ENCODE data around the gene SGCA. TPM values are rescaled to one million over a fixed set of nuclear protein-coding genes. Genes with fewer than 3 reads are reported as not detected.
A peak's percentile ranks its signal among the peaks of the same experiment; 100 is the strongest.

SGCA gene
- total and polyA plus RNA-seq, 3 donors from 2014 or later = 2.4 to 33.1 (median 7.6) TPM

GRCh38 chr17:50199211-50199802, 33.5 kb downstream of the SGCA start:
- H3K4me1 ChIP-seq = peaks cover 24% of the 10 kb centered on the region
- no peak for TF ChIP-seq POLR2A (IDR thresholded peaks at IDR 0.05)
- TF ChIP-seq, protein P1, sequence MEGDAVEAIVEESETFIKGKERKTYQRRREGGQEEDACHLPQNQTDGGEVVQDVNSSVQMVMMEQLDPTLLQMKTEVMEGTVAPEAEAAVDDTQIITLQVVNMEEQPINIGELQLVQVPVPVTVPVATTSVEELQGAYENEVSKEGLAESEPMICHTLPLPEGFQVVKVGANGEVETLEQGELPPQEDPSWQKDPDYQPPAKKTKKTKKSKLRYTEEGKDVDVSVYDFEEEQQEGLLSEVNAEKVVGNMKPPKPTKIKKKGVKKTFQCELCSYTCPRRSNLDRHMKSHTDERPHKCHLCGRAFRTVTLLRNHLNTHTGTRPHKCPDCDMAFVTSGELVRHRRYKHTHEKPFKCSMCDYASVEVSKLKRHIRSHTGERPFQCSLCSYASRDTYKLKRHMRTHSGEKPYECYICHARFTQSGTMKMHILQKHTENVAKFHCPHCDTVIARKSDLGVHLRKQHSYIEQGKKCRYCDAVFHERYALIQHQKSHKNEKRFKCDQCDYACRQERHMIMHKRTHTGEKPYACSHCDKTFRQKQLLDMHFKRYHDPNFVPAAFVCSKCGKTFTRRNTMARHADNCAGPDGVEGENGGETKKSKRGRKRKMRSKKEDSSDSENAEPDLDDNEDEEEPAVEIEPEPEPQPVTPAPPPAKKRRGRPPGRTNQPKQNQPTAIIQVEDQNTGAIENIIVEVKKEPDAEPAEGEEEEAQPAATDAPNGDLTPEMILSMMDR (IDR thresholded peaks at IDR 0.05) = no peak
- no peaks in the 10 kb centered on the region for H3K27me3 ChIP-seq
- H3K9me3 ChIP-seq = no peaks in the 10 kb centered on the region
- intact Hi-C loops (cut with DNase I; ENCODE audit: low total_unique reads) = no loop called here
- DNase-seq = no peak
- no peaks in the 10 kb centered on the region for H3K36me3 ChIP-seq (ENCODE audit: low read depth, missing control alignments)
- peak overlapping the region; percentile 41 to 92 for H3K27ac ChIP-seq
- peak overlapping the region; percentile 74 to 83 for H3K4me3 ChIP-seq
- WGBS, 2 donors = 24 to 28% methylated on average over 14 to 25 of the region's 41 CpGs

DNA sequence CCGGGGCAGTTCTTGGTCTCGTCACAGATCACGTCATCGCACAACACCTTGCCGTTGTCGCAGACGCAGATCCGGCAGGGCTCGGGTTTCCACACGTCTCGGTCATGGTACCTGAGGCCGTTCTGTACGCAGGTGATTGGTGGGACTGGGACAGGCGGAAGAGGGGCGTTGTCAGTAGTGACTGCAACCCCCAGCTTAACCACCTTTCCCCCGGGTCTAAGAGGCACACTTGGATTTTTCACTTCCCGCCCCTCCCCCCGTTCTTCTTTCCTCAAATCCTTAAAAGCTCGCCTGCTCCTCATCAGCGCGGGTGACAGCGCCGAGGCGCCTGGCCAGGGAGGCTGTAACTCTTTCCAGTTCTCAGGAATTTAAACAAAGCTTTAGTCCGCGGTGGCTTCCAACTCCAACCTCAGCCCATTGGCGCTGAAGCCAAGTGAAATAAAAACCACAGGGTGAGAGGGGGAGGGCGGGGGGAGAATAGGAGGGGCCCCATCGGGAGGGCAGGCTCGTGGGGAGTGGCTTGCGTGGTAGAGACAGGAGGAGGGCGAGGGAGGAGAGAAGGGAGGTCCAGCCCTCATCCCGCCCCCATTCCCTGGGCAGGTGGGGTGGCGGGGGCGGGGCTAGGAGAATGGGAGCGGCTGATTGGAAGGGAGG, 34.1 kb downstream of the SGCA start:
- intact Hi-C loops (cut with DNase I; ENCODE audit: low total_unique reads) = loop anchor here (5.0 kb wide), 1 partner anchor 72 kb away; the partner anchor contains the start of gene TMEM92
- Histone ChIP-seq H3K4me3 (peak overlapping the region; percentile 74 to 83), H3K27me3 (no peaks in the 10 kb centered on the region), H3K36me3 (ENCODE audit: low read depth, missing control alignments) (no peaks in the 10 kb centered on the region), H3K27ac (peak overlapping the region; percentile 86 to 92), H3K9me3 (no peaks in the 10 kb centered on the region), H3K4me1 (peaks cover 30% of the 10 kb centered on the region)
- TF ChIP-seq POLR2A (IDR thresholded peaks at IDR 0.05) = no peak
- TF ChIP-seq, protein P1 (IDR thresholded peaks at IDR 0.05) = no peak
- DNase-seq = peak; percentile 90
- 2 to 4% methylated on average over 22 to 34 of the region's 36 CpGs for WGBS, 2 donors

DNA sequence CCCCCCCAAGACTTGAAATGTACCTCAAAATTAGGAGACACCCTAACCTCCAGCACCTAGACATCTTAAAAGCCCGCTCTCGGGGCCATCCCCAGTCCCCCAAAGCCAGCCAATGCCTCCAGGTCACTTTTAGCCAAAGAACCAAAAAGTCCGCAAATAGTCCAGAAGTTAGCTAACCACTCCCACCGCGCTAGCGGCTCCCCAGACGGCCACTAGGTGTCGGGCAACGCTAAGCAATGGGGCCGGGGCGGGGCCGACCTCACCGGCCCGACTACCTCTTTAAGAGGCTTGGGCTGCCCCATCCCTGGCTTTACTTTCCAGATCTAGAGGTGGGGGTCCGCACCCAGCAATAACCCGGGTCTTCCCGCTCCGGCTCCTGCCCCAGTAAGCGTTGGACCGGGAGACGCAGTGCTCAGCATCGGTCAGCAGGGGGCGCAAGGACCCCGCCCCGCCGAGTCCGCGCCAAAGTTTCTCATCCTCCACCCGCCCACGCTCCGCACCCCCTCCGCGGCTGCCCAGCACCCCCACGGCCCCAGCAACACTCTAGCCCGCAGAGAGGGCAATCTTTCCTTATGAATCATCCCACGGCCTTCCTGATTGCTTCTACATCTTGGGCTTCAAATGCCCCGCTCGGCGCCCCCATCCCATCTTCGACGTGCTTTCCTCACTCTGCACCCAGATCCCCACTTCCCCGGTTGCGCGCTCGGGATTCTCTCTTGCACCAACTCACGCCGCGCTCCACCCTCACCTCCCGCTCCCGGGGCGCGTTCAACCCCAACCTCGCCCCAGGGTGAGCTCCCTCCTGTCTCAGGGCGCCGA, 34.9 kb downstream of the SGCA start:
- WGBS, 2 donors = 0% methylated on average over 33 to 55 of the region's 55 CpGs
- Histone ChIP-seq H3K27me3 (no peaks in the 10 kb centered on the region), H3K27ac (peak overlapping the region; percentile 86 to 92), H3K4me1 (peaks cover 36% of the 10 kb centered on the region), H3K4me3 (peak overlapping the region; percentile 74 to 83), H3K36me3 (ENCODE audit: low read depth, missing control alignments) (no peaks in the 10 kb centered on the region), H3K9me3 (no peaks in the 10 kb centered on the region)
- intact Hi-C loops (cut with DNase I; ENCODE audit: low total_unique reads) = loop anchor here (5.0 kb wide), 1 partner anchor 72 kb away; the partner anchor contains the start of gene TMEM92
- TF ChIP-seq, protein P1 (IDR thresholded peaks at IDR 0.05) = peak; percentile 100
- no peak for TF ChIP-seq POLR2A (IDR thresholded peaks at IDR 0.05)
- DNase-seq = peak; percentile 93

GRCh38 chr17:50201276-50201854, 35.6 kb downstream of the SGCA start, which contains the start of gene COL1A1:
TSS of gene COL1A1 (minus strand) at chr17:50201631. CDS start at chr17:50201513, 118 bp downstream.
- TF ChIP-seq, protein P1 (IDR thresholded peaks at IDR 0.05) = no peak
- TF ChIP-seq POLR2A (IDR thresholded peaks at IDR 0.05) = no peak
- intact Hi-C loops (cut with DNase I; ENCODE audit: low total_unique reads) = loop anchor here (5.0 kb wide), 1 partner anchor 71 kb away; the partner anchor contains the start of gene TMEM92
- peak; percentile 77 for DNase-seq
- no peaks in the 10 kb centered on the region for H3K36me3 ChIP-seq (ENCODE audit: low read depth, missing control alignments)
- H3K27me3 ChIP-seq = no peaks in the 10 kb centered on the region
- H3K27ac ChIP-seq = peak within 1 kb of the TSS; percentile 86 to 92
- H3K4me3 ChIP-seq = peak within 1 kb of the TSS; percentile 74 to 83
- WGBS, 2 donors = 5 to 6% methylated on average over 22 to 34 of the region's 34 CpGs
- H3K4me1 ChIP-seq = peaks cover 41% of the 10 kb centered on the region
- no peaks in the 10 kb centered on the region for H3K9me3 ChIP-seq

All from testis (tissue), 3 donors.